ENCODE results near the gene POLR3GL. TPM values are rescaled to one million over a fixed set of nuclear protein-coding genes. Genes with fewer than 3 reads are reported as not detected.

POLR3GL gene
- total RNA-seq, 6 donors from 2014 or later, result 18.7 to 25.7 (median 22.5) TPM

- Histone ChIP-seq H3K36me3 (no peaks in the 10 kb centered on the region), H3K27ac (no peak overlapping the region), H3K9me3 (no peaks in the 10 kb centered on the region), H3K4me1 (peaks cover 5 to 7% (median 6%) of the 10 kb centered on the region in 4 donors), H3K4me3 (no peak overlapping the region), H3K27me3 (no peaks in the 10 kb centered on the region)
- no peak for ATAC-seq (ENCODE audit: low FRiP score in 2 of 2)
- DNase-seq, result no peak
- TF ChIP-seq POLR2A (IDR thresholded peaks at IDR 0.05) (no peak), CTCF (IDR thresholded peaks at IDR 0.05) (no peak), EP300 (IDR thresholded peaks at IDR 0.05) (no peak), POLR2AphosphoS5 (IDR thresholded peaks at IDR 0.05) (no peak)
- WGBS, 2 donors, result 55 to 64% methylated on average over 7 of the region's 7 CpGs
Measured at GRCh38 chr1:145972580-145972979, 8.1 kb downstream of the POLR3GL start.

GRCh38 chr1:145974721-145975120 is 10.2 kb downstream of the POLR3GL start:
- TF ChIP-seq POLR2A (IDR thresholded peaks at IDR 0.05) (no peak), EP300 (IDR thresholded peaks at IDR 0.05) (no peak), POLR2AphosphoS5 (IDR thresholded peaks at IDR 0.05) (no peak)
- 87 to 90% methylated on average over 7 of the region's 7 CpGs for WGBS, 2 donors
- Histone ChIP-seq H3K27me3 (no peaks in the 10 kb centered on the region), H3K36me3 (no peaks in the 10 kb centered on the region), H3K27ac (no peak overlapping the region), H3K4me1 (peaks cover 21 to 25% (median 25%) of the 10 kb centered on the region in 4 donors), H3K4me3 (no peak overlapping the region), H3K9me3 (no peaks in the 10 kb centered on the region)
- ATAC-seq (ENCODE audit: low FRiP score in 2 of 2), result no peak
- peak in 1 of 2 donors; percentile 52 for DNase-seq

GRCh38 chr1:145975216-145975615 is 10.7 kb downstream of the POLR3GL start:
- ATAC-seq (ENCODE audit: low FRiP score in 2 of 2) (no peak), DNase-seq (no peak)
- Histone ChIP-seq H3K36me3 (no peaks in the 10 kb centered on the region), H3K9me3 (no peaks in the 10 kb centered on the region), H3K27me3 (no peaks in the 10 kb centered on the region), H3K27ac (no peak overlapping the region), H3K4me1 (peaks cover 26 to 30% (median 29%) of the 10 kb centered on the region in 4 donors), H3K4me3 (no peak overlapping the region)
- TF ChIP-seq EP300 (IDR thresholded peaks at IDR 0.05) (no peak), POLR2AphosphoS5 (IDR thresholded peaks at IDR 0.05) (no peak), POLR2A (IDR thresholded peaks at IDR 0.05) (no peak), CTCF (IDR thresholded peaks at IDR 0.05) (no peak)
- WGBS, 2 donors, result 75 to 92% methylated on average over 4 of the region's 4 CpGs

- H3K4me1 ChIP-seq, result peaks cover 42 to 48% (median 46%) of the 10 kb centered on the region in 4 donors
- no peaks in the 10 kb centered on the region for H3K36me3 ChIP-seq
- TF ChIP-seq POLR2A (IDR thresholded peaks at IDR 0.05), result no peak
- ATAC-seq (ENCODE audit: low FRiP score in 2 of 2) (no peak), DNase-seq (no peak)
- H3K27ac ChIP-seq, result peak overlapping the region; percentile 94 to 98 (median 98)
- no peaks in the 10 kb centered on the region for H3K9me3 ChIP-seq
- H3K4me3 ChIP-seq, result no peak overlapping the region
- 81 to 87% methylated on average over 5 of the region's 5 CpGs for WGBS, 2 donors
- H3K27me3 ChIP-seq, result no peaks in the 10 kb centered on the region
Measured at GRCh38 chr1:145977016-145977415, 12.5 kb downstream of the POLR3GL start.

GRCh38 chr1:145977486-145978470 is 13.3 kb downstream of the POLR3GL start:
- peak in 1 of 2 donors; percentile 89 for DNase-seq
- peak overlapping the region in 2 of 4 donors; percentile 10 to 33 for H3K4me3 ChIP-seq
- H3K4me1 ChIP-seq, result peaks cover 50 to 55% (median 54%) of the 10 kb centered on the region in 4 donors
- no peaks in the 10 kb centered on the region for H3K27me3 ChIP-seq
- ATAC-seq (ENCODE audit: low FRiP score in 2 of 2), result peak; percentile 72 to 76
- H3K27ac ChIP-seq, result peak overlapping the region; percentile 94 to 98 (median 98)
- no peaks in the 10 kb centered on the region for H3K9me3 ChIP-seq
- 15 to 22% methylated on average over 9 of the region's 9 CpGs for WGBS, 2 donors
- H3K36me3 ChIP-seq, result no peaks in the 10 kb centered on the region
- peak; percentile 48 to 81 for TF ChIP-seq POLR2AphosphoS5 (IDR thresholded peaks at IDR 0.05)
- TF ChIP-seq CTCF (IDR thresholded peaks at IDR 0.05), result peak; percentile 77 to 95 (median 91)
- peak in 1 of 4 donors; percentile 34 for TF ChIP-seq EP300 (IDR thresholded peaks at IDR 0.05)
- TF ChIP-seq POLR2A (IDR thresholded peaks at IDR 0.05), result no peak

Measured in upper lobe of left lung (tissue), 6 donors.